IPS-18c (cell line): ENCODE results near the gene DOCK11.
A peak's percentile ranks its signal among the peaks of the same experiment; 100 is the strongest.
"Not testable (repeated sequence)": the region's sequence is repeated elsewhere in the genome, so short reads cannot be mapped to it uniquely, and the experiment has no call there.

Experiments used
- H3K4me3 ChIP-seq: 2 replicates; pipeline ENCODE4 v1.7.0; 2013; ENCODE audit warnings: low read depth, mild to moderate bottlenecking, low read length, moderate library complexity; ENCODE audit not compliant: insufficient read depth
- H3K9me3 ChIP-seq: one replicate; pipeline ENCODE4 v1.6.1; 2013; ENCODE audit warnings: mild to moderate bottlenecking, low read length, moderate library complexity; ENCODE audit not compliant: control insufficient read depth, insufficient read depth

Gene DOCK11

GRCh38 chrX:118726887-118727685 is 231.5 kb downstream of the DOCK11 start, which contains the start of gene IL13RA1:
Gene IL13RA1 (plus strand): TSS chrX:118727606. CDS start chrX:118727639, 33 bp downstream.
- Histone ChIP-seq H3K4me3 (peak within 1 kb of the TSS; percentile 53), H3K9me3 (peaks cover 7% of the 10 kb centered on the region)

GRCh38 chrX:118727686-118728339 is 232.2 kb downstream of the DOCK11 start:
- Histone ChIP-seq H3K4me3 (peak overlapping the region; percentile 53), H3K9me3 (peaks cover 7% of the 10 kb centered on the region)

GRCh38 chrX:118729042-118729652 is 233.5 kb downstream of the DOCK11 start:
- H3K4me3 ChIP-seq: no peak overlapping the region
- peaks cover 2% of the 10 kb centered on the region for H3K9me3 ChIP-seq

- no peak overlapping the region for H3K4me3 ChIP-seq
- H3K9me3 ChIP-seq: peaks cover 2% of the 10 kb centered on the region
These were observed 235.1 kb downstream of the DOCK11 start for GRCh38 chrX:118730500-118731247.

- H3K4me3 ChIP-seq: not testable (repeated sequence)
These were observed 236.9 kb downstream of the DOCK11 start for GRCh38 chrX:118732551-118732950.

GRCh38 chrX:118734909-118735308 is 239.3 kb downstream of the DOCK11 start:
- Histone ChIP-seq H3K9me3 (peaks cover 4% of the 10 kb centered on the region), H3K4me3 (no peak overlapping the region)

More at GRCh38 chrX:118732551-118732950, 236.9 kb downstream of the DOCK11 start:
- H3K9me3 ChIP-seq: not testable (repeated sequence)
